Limb (tissue), 2 donors: ENCODE measurements around the gene ZNF467.
A peak's percentile ranks its signal among the peaks of the same experiment; 100 is the strongest.

Experiments
- DNase-seq, 2 donors: peaks; one replicate each; pipeline ENCODE4 v3.0.0-alpha.2; 2016; ENCODE audit errors: extremely low spot score in 2 of 2

Gene ZNF467

DNA sequence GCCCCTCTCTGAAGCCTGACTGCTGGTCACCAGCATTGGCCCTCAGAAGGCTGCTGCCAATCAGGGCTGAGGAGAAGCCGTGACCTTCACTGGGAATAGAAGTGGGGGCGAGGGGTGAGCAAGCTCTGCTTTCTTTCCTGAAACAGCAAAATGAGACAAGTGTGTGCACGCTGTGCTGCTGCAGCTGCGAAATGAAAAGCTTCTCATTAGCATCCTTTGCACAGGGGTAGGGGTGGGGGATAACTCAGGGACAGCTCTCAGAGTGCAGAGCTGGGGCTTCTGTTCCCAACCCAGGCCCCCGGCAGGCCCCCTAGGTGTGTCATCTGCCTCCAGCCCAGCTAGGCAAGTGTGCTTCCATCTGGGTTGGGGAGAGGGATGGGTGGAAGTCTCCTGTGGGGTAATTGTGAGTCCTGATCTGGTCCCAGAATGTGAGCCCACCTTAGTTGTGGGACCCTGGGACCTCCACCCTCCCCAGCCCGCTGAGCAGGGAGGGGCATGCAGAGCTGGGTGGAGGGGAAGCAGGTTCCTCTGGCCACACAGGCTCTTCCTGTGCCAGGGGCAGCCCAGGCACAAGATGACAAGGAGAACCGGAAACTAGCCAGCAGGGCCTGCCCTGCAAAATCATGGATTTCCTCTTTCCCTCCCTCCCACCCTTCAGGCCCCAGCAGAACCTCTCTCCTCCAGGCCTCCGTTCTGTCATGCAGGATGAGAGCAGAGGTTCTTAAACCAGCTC is 22.2 kb downstream of the ZNF467 start:
- DNase-seq: no peak

DNA sequence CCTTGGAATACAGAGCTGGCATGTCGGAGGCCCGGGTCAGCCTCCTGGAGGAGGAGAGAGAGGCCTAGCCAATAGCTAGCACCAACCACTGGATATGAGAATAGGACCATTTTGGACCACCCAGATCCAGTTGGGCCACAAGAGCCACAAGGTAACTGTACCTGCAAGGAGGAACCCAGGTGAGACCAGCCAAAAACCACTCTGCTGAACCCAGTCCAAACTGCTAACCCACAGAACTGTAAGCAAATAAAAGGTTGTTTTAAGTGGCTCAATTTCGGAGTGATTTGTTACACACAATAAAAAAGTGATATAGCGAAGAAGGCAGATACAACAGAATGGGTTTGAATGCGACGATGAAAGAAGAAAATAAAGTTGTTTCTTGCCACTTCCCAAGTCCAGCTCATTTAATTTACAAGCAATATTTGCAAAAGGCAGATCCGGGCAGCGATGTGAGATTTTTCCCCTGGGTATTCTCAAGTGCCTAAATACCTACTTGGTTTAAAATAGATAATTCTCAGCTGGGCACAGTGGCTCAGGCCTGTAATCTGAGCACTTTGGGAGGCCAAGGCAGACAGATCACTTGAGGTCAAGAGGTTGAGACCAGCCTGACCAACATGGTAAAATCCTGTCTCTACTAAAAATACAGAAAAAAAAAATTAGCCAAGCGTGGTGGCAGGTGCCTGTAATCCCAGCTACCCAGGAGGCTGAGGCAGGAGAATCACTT is 23.1 kb downstream of the ZNF467 start:
- no peak for DNase-seq

DNA sequence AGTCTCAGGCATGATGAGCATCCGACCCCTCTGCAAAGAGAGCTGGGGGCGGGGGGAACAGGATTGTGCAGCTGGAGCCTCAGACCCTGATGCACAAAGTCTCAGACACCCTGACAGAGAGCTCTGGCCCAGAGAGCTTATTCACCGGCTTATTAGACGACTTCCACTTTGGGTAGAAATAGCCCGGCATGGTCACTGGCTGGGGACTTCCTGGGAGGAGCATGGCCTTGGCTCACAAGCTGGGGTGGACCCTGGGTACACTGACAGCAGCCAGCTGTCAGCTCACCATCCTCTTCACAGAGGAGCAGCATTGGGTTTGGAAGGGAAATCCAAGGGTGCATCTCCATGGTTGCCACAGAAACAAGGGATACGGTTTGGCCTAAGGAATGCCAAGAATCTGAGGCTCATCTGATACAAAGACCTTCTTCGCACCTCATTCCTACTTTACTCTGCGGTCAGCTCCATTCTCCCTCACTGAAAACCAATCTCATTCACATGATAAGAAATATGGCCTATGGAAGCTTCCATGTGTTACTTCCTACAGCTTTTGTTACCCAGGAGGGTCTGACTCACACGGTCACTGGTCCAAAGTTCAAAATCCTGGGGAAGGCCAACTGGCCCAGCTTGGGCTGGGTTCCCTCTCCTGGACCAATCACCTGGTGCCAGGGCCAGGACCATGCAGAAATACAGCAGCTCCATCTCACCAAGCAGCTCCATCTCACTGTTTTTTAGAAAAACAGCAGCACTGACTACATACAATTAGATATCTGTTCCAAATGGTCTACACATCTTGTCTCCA is 25.1 kb downstream of the ZNF467 start:
- no peak for DNase-seq

DNA sequence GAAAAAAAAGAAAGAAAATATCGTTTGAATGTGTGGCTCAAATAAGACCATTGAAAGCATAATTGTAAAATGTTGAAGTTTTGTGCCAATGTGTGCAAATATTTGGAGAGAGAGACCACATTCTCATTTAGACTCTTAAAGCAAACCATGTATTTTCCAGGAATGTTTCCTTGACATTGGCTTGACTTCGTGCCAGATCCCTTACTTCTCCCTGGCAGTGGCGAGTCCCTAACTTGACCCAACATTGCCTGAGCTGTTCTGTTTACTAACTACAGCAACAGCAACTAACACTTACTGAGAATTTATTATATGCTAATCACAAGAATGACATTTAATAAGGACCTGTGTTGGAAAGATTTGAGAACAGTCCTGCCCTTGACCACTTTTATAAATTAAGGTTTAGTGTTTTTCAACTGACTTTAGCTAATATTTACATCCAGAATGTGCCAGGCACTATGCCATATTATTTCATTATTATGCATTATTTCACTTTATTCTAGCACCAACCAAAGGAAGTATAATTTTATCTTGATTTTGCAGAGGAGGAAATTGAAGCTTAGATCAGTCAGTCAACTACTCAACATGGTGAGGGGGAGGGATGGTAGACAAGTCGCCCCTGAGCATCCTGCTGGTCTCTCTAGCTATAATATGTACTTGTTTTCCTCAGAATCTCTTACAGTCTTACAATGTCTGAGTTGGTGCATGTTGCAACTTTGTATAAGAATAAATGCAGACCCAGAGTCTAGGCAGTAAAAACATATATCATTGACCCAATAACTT is 29.7 kb downstream of the ZNF467 start:
- DNase-seq: no peak

DNA sequence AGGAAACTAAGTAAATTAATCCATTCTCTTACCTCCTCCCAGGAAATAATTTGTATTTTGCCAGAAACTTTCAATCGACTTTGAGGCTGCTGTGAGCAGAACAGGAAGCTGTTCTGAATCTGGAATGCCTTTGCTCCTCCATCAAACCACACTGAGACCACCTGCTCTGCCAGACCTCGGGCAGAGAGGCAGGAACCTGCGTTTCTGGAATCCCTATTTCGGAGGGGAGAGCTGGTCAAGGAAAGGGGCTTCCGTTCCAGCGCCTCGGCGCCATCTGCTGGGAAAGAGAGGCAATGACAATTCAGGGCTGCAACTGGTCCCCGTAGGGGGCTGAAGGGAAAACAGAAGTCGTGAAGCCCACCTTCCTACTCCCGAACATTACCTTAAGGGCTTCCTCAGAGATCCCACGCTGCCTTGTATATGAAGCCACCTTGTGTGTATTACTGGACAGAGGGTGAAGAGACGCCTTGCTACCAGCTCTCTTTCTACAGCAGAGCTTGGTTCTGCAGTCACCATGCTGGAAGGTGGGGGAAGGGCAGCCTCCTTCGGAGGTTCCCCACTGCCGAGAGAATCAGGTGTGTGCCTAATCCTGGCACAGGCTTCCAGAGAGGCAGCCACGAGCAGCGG is 31.2 kb downstream of the ZNF467 start:
- peak; percentile 74 to 83 for DNase-seq

DNA sequence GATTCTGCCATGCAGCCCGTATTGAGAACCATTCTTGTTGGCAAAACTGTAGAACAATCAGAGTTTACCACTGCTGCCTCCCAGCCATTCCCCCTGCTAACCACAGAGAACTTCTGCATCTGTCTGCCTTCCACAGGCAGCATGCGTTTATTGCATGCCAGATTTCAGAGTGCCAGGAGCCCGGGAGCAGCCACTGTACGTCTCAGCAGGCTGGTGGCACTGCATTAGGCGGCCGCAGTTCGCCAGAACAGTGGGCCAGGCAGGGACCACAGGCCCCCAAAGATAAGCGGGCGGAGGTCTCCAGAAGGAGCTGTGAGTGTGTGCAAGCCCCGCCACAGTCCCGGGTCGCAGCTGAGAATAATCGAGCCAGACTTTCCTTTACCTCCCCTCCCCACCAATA is 31.8 kb downstream of the ZNF467 start:
- peak in 1 of 2 donors; percentile 13 for DNase-seq

DNA sequence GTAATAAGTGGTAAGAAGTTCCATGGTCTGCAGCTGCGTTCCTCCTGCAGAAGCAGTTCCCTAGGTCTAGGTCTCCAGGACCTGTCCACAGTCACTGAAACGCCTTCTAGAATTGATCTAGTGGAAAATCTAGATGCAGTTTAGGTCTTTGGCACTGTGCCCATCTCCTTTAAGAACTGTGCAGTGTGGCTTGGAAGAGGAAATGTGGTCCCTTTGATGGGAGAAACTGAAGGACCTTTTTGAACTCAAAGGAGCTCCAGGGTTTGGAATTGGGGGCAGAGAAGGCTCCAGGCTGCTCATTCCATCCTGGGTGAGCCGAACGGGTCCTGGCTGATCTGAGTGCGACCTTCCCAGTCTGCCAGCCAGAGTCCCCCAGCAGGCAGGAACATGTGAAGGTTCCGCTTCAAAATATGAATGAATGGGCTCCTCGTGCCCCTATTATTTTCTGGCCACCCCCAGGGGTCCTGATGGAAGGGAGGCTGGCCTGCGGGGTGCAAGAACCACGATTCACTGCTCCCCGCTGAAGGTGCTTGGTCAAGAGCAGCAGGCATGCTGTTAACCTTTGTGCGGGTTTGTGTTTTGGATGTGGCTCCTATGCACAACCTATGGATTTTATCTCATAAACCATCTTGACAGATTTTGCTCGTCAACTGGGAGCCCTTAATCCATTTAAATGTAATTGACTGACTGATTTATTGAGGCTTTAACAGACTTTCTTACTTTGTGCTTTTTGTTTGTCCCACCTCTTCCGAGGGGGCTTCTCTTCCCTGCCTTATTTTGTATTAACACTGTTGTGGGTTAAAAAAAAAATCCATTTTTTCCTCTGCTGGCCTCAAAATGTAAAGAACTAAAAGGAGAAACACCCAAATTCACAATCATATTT is 36.7 kb downstream of the ZNF467 start:
- DNase-seq: no peak

DNA sequence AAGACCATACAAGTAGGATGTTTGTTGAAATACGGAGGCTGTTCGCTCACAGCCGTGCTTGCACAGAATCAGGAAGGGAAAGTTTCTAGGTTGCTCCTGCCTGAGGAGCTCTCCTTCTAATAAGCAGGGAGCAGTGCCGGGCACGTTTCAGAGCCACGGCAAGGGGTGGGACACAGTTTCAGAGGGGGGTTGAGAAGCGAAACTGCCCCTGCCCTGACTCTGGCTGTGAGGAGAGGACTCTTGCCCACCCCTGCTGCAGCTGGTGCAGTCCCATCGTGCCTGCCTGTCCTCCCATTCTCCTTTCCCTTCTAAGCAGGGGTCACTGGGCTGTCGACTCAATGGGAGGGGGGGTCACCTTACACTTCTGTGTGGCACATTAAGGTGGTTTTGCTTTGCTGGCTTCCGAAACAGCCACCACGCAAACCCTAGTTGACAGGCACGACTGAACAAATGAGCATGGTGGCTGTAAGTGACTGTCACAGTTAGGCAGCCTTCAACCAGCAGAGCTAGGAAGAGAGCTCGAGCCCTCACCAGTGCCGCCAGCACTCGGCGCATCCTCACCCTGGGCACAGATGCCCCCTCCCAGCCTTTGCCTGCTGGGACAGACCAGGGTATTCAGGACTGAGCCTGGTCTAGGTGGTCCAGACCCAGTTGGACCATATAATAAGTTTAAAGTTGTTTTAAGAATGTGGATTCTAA is 37.5 kb downstream of the ZNF467 start:
- DNase-seq: no peak

DNA sequence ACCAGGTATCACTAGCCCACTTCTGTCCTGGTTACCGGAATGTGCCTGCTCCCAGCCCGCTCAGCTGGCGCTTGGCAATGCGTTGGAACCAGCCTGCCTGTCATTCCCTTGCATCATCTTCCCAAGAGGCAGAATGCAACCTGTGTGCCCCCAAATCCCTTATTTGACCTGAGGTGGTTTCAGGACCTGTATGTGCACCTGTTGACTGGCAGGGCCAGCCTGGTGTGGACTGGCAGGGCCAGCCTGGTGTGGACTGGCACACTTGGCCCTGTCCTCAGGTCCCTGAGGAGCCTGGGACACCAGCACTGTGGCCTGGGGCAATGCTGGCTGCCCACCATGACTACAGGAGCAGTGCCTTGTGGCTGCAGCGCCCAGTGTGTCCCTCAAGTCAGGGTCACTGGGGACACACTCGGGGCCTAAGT is 38.2 kb downstream of the ZNF467 start:
- no peak for DNase-seq

DNA sequence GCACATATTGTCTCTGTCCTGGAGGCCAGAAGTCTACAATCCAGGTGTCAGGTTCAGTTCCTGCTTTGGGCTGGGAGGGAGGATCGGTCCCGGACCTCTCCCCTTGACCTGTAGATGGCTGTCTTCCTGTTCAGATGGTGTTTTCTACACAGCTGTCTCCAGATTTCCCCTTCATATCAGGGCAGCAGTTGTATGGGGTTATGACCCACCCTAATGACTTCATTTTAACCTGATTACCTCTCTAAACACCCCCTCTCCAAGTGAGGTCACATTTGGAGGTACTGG is 38.7 kb downstream of the ZNF467 start:
- DNase-seq: no peak

DNA sequence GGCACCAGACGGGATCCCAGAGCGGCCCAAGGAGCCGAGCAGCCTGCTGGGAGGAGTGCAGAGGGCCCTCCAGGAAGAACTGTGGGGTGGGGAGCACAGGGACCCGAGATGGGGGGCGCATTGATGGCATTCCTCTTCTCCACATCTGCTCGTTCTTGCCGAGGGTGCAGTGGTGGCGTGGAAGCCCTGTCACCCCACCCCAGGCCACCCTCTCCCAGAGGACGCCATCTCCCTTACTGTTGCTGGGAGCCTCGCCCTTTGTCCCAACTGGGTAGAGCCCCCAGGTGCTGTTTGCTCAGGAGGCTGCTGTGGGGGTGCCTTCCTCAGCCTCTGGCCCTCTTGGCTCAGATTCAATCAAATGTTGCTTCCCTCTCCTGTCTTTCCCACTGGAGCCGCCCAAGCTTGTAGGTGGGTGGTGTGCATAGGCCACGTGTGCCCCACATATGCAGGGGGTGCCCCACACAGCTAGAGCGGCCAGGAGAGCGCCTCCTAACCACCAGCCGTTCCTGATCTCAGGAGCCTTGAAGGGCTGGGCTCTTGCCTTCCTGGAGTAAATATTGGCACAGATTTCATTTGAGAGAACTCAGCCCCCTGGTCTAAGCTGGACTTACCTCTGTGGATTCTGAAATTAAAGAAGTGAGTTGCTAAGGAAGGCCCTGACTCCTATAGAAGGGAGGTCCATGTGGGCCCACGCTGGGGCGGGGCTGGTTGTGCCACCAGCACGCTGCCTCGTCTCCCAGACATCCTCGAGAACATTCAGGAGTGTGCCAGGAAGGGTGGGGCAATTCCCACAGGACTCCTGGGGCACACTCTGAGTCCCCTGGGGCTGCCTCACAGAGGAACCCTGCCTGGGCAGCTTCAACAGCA is 39.2 kb downstream of the ZNF467 start:
- no peak for DNase-seq

DNA sequence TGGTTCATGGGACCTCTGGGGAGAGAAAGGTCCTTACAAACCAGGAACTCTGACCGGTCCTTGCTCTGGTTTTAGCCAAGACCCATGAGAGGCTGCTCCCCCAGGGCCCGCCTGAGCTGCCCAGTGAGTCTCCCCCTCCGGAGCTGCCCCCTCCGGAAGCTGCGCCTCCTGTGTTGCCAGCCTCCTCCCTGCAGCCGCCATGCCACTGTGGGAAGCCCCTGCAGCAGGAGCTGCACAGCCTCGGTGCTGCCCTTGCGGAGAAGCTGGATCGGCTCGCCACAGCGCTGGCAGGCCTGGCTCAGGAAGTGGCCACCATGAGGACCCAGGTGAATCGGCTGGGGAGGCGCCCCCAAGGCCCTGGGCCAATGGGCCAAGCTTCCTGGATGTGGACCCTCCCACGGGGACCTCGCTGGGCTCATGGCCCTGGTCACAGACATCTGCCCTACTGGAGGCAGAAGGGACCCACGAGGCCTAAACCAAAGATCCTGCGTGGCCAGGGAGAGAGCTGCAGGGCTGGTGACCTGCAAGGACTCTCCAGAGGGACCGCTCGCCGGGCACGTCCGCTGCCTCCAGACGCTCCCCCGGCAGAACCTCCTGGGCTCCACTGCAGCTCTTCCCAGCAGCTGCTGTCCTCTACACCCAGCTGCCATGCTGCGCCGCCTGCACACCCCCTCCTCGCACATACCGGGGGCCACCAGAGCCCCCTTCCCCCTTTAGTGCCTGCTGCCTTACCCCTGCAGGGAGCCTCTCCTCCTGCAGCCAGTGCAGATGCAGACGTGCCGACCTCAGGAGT is 40.1 kb downstream of the ZNF467 start:
- DNase-seq: no peak

DNA sequence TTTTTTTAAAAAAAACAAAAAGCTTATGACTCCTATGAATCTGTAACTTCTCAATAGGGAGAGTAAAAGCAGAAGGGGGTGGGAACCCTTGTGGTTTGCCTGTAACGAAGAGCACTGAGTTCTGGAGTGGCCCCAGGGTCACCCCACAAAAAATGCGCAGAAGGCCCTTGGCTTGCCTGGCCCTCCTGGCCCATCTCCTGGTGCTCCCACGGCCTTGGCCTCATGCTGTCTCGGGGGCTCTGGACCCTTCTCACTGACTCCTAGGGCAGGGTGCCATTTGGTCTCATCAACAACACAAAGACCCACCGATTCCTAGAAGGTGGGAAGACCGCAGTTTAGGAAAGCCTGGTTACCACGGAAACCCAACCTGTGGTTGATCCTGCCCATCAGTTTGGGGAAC is 40.8 kb downstream of the ZNF467 start:
- DNase-seq: no peak

DNA sequence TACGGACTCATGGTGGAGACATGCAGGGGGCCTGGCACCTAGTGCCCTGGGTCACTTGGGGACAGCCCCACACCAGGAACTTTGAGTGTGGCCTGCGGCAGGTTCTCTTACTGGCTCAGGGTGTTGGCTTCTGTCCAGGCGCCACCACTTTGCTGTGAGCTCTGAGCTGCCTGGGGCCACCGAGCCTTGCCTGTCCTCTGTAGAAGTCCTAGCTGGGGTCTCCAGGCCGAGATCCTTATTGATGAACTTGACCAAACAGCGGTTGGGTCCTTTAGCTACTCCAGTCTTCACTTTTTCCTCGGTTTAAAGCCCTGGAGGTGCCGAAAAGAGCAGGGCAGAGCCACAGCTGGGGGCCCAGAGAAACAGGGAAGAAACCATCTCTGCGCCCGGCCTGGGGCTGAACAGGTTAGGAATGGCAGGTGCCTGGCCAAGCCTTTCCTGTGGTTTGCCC is 41.3 kb downstream of the ZNF467 start:
- no peak for DNase-seq

DNA sequence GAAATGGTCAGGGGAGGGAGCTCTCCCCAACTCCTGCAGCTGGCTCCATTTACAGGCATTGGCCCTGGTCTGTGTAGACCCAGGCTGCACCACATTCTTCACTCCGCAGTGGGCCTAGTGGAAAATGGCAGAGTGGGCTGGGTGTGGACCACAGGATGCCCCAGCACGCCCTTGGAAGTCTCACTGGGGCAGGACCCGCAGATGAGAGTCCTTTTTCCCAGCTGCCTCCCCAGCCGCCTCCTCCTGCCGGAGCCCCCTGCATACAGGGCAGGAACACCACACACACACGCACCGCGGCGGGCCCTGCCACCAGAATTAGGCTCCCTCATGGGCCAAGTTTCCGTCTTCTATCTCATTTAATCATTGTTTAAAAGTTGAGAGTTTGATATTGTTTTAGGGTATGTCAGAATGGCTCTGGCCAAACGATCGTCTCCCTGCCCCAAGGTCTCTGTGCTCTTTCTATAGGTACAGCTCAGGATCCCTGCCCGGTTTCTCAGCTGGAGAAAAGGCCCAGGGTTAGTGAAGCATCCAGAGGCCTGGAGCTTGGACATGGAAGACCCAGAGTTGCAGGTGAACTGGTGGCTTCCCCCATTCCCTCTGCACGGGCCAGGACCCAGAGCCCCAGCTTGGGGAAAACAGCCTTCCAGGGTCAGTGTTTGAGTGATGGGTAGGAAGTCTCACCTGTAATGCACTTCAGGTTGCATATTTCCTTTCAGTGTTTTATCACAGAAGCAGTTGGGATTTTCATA is 42.0 kb downstream of the ZNF467 start:
- no peak for DNase-seq

DNA sequence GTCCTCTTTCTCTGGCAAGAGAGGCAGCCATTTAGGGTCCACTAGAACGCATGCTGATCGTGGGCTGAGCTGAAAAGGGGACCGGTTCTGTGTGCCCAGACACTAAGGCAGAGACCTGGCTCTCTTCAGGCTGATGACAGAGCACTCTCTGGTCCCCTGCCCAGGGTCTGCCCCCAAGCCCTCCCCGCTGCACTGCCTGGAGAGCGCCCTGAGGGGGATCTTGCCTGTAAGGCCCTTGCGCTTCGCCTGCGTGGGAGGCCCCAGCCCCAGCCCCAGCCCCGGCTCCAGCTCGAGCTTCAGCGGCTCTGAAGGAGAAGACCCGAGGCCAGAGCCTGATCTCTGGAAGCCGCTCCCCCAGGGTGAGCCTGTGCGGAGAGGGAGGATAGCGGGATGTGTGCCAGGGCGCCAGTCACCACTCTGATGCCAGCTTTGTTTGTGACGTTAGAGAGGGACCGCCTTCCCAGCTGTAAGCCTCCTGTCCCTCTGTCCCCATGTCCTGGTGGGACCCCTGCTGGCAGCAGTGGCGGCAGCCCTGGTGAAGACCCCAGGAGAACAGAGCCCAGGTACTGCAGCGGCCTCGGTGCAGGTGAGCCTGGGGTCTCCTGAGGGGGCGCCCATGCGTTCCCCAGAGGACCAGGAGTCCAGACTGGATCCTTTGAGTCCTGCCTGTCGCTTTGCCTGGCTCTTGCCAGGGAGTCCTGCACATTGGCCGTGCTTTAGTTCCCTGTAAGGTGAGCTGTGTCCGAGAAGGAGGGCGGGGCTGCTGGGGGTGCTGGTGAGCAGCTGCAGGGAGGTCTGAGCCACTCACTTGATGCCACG is 43.2 kb downstream of the ZNF467 start:
- DNase-seq: no peak
